ENCODE results near the gene NDUFA8.

GRCh38 chr9:122121391-122121790 is 38.2 kb downstream of the NDUFA8 start:
- TF ChIP-seq CTCF (conservative IDR thresholded peaks at IDR 0.05; ENCODE audit: low read depth, low read length) (no peak), EZH2 (IDR thresholded peaks at IDR 0.05; ENCODE audit: borderline replicate concordance, low read depth, low read length, poor library complexity, severe bottlenecking) (no peak)
